ENCODE results near the gene DNAJB4.
A peak's percentile ranks its signal among the peaks of the same experiment; 100 is the strongest.

DNAJB4 gene

GRCh38 chr1:78005448-78005722 lies 646 bp downstream of the DNAJB4 start:
- peak overlapping the region; percentile 75 for H3K4me3 ChIP-seq (ENCODE audit: low read depth, low read length)
- no peak for TF ChIP-seq CTCF (IDR thresholded peaks at IDR 0.05; ENCODE audit: low read depth, low read length, missing control alignments)
- no peak for DNase-seq (ENCODE audit: low read depth)

- TF ChIP-seq CTCF (IDR thresholded peaks at IDR 0.05; ENCODE audit: low read depth, low read length, missing control alignments): no peak
- DNase-seq (ENCODE audit: low read depth): no peak
- H3K4me3 ChIP-seq (ENCODE audit: low read depth, low read length): peak overlapping the region; percentile 75
Measured at GRCh38 chr1:78005755-78006154, 1.0 kb downstream of the DNAJB4 start.

- TF ChIP-seq CTCF (IDR thresholded peaks at IDR 0.05; ENCODE audit: low read depth, low read length, missing control alignments): no peak
- no peak for DNase-seq (ENCODE audit: low read depth)
- peak overlapping the region; percentile 75; the same call in 1 of the 2 replicates for H3K4me3 ChIP-seq (ENCODE audit: low read depth, low read length)
Measured at GRCh38 chr1:78006521-78006920, 1.8 kb downstream of the DNAJB4 start.

GRCh38 chr1:78007677-78008341 lies 3.1 kb downstream of the DNAJB4 start:
- TF ChIP-seq CTCF (IDR thresholded peaks at IDR 0.05; ENCODE audit: low read depth, low read length, missing control alignments): no peak
- peak overlapping the region; percentile 19; the same call in 1 of the 2 replicates for H3K4me3 ChIP-seq (ENCODE audit: low read depth, low read length)
- DNase-seq (ENCODE audit: low read depth): no peak

- DNase-seq (ENCODE audit: low read depth): no peak
- H3K4me3 ChIP-seq (ENCODE audit: low read depth, low read length): no peak overlapping the region
- TF ChIP-seq CTCF (IDR thresholded peaks at IDR 0.05; ENCODE audit: low read depth, low read length, missing control alignments): no peak
Measured at GRCh38 chr1:78009276-78009675, 4.5 kb downstream of the DNAJB4 start.

- no peak overlapping the region for H3K4me3 ChIP-seq (ENCODE audit: low read depth, low read length)
- TF ChIP-seq CTCF (IDR thresholded peaks at IDR 0.05; ENCODE audit: low read depth, low read length, missing control alignments): no peak
- no peak for DNase-seq (ENCODE audit: low read depth)
Measured at GRCh38 chr1:78009836-78010235, 5.1 kb downstream of the DNAJB4 start.

GRCh38 chr1:78011050-78011449 lies 6.3 kb downstream of the DNAJB4 start:
- H3K4me3 ChIP-seq (ENCODE audit: low read depth, low read length): no peak overlapping the region
- TF ChIP-seq CTCF (IDR thresholded peaks at IDR 0.05; ENCODE audit: low read depth, low read length, missing control alignments): no peak
- DNase-seq (ENCODE audit: low read depth): no peak

All from GM12864 (cell line).